Heart left ventricle (tissue), 16 donors: ENCODE results near the gene DUSP5. TPM values are rescaled to one million over a fixed set of nuclear protein-coding genes. Genes with fewer than 3 reads are reported as not detected.
"Not testable (repeated sequence)": the region's sequence is repeated elsewhere in the genome, so short reads cannot be mapped to it uniquely, and the experiment has no call there.

ENCODE experiments used
- ATAC-seq, 4 donors: fragments of 200-7000 bp; cut with Tn5 transposase; one replicate each; pipeline ENCODE4 v1.9.1; 2020 to 2022; ENCODE audit warnings: moderate library complexity in 4 of 4, mild to moderate bottlenecking in 3 of 4, moderate number of reproducible peaks in 1 of 4
- DNase-seq, 5 donors: peaks; one replicate each; pipeline ENCODE4 v3.0.0-alpha.2; 2020
- H3K27ac ChIP-seq, 12 donors: fragments of 200-600 bp; sonication (generic) in 4 of 12; one replicate each; pipeline versions ENCODE4 v1.5.0 to v1.8.0; 2016 to 2022; ENCODE audit warnings: mild to moderate bottlenecking in 2 of 12
- H3K27me3 ChIP-seq, 9 donors: fragments of 200-600 bp; sonication (generic) in 2 of 9; one replicate each; pipeline versions ENCODE4 v1.5.1 to v1.8.0; 2016 to 2022; ENCODE audit warnings: mild to moderate bottlenecking in 3 of 9
- H3K36me3 ChIP-seq, 9 donors: fragments of 200-600 bp; sonication (generic) in 2 of 9; one replicate each; pipeline versions ENCODE4 v1.5.0 to v1.8.0; 2018 to 2022; ENCODE audit warnings: mild to moderate bottlenecking in 2 of 9
- H3K4me1 ChIP-seq, 12 donors: fragments of 200-600 bp; sonication (generic) in 4 of 12; one replicate each; pipeline versions ENCODE4 v1.5.0 to v1.8.0; 2016 to 2022; ENCODE audit warnings: mild to moderate bottlenecking in 3 of 12
- H3K4me3 ChIP-seq, 12 donors: fragments of 200-600 bp; sonication (generic) in 4 of 12; one replicate each; pipeline versions ENCODE4 v1.5.0 to v1.8.0; 2017 to 2022; ENCODE audit warnings: mild to moderate bottlenecking in 9 of 12, moderate library complexity in 4 of 12
- H3K9me3 ChIP-seq, 12 donors: fragments of 200-600 bp; sonication (generic) in 4 of 12; one replicate each; pipeline versions ENCODE4 v1.5.0 to v1.8.0; 2016 to 2022; ENCODE audit warnings: mild to moderate bottlenecking in 1 of 12
- CTCF ChIP-seq, 12 donors: fragments of 200-600 bp; sonication (generic) in 4 of 12; IDR thresholded peaks; one replicate each; pipeline versions ENCODE4 v1.5.0 to v1.8.0; 2018 to 2022; ENCODE audit warnings: antibody characterized with exemption in 12 of 12, mild to moderate bottlenecking in 5 of 12
- POLR2A ChIP-seq, 2 donors: fragments of 450-650 bp; IDR thresholded peaks; one replicate each; pipeline ENCODE4 v1.6.1; 2017; ENCODE audit warnings: antibody characterized with exemption in 2 of 2, mild to moderate bottlenecking in 2 of 2, moderate library complexity in 2 of 2
- WGBS, 4 donors: extraction: QIAGEN DNeasy Blood & Tissue Kit in 2 of 4; methylation state at CpG; one replicate each; pipeline versions ENCODE4 v1.1.5 to v1.1.7; 2013 to 2018; 5-methylcytosine and 5-hydroxymethylcytosine counted together
- intact Hi-C, 10 donors: fragments of 100-400 bp; cut with DNase I; formaldehyde crosslinking; loops; one replicate each; pipeline versions ENCODE4 v1.11.1 to v1.14.2; 2022
- polyA plus RNA-seq, 2 donors: library from polyadenylated mRNA; stranded (reverse); fragments of 200-250 nt; gene quantifications; one replicate each; pipeline ENCODE4 v1.2.3, GENCODE V29; 2013
- total RNA-seq, 9 donors: library from RNA; depleted of rRNA in 2 of 9; stranded (reverse); fragments of >200 nt in 2 of 9; fragmentation: NEBNext Ultra II Directional in 3 of 9; extraction: Animal tissue kit (Norgen Biotek cat#: 25700) in 3 of 9; gene quantifications; one replicate each; pipeline versions ENCODE4 v1.1.0 to v1.2.4, GENCODE V29; 2016 to 2023
- donor health status: ischemic (EF 13 %, LVEDD 7.1; RV severe dilation, severe dysfunction).
- donor health status: healthy with polysubstance abuse.
- donor health status: DM: no; HTN: yes; CAD: no.
- donor health status: DM: no; HTN: no; CAD: no.
- donor health status: ischemic (EF 25% LVEDD 6.9; RV normal size, moderate dysfunction).
- donor health status: ischemic (EF 25% LVEDD 5.7; RV mildly dilated, moderate dysfunction).
- donor health status: healthy.
- donor health status: DM: yes; HTN: yes; CAD: no.
- donor health status: ischemic (EF 35%, LVEDD 5.7; RV mildly dilated, moderate dysfunction).
- donor health status: nonischemic (EF 11% LVEDD 7.7; RV severe dilation, severe dysfunction).
- donor health status: DM: yes; HTN: yes; CAD: no.
- donor health status: PGD.
- donor health status: ischemic (EF 29% LVEDD 5.4; RV normal size, mild dysfunction).
- donor health status: nonischemic (EF 23%, LVEDD 6.1; RV moderate dilation, normal function).

DUSP5 gene
- total and polyA plus RNA-seq, 11 donors: 3.5 to 42.7 (median 16.1) TPM

GRCh38 chr10:110529596-110530011 lies 31.9 kb downstream of the DUSP5 start:
- ATAC-seq (no peak), DNase-seq (no peak)
- WGBS, 4 donors: 76 to 92% (median 85%) methylated on average over 6 of the region's 6 CpGs
- H3K4me3 ChIP-seq: peak overlapping the region in 1 of 12 donors; percentile 35
- H3K9me3 ChIP-seq: no peaks in the 10 kb centered on the region
- H3K27ac ChIP-seq: no peak overlapping the region
- no peaks in the 10 kb centered on the region for H3K36me3 ChIP-seq
- H3K4me1 ChIP-seq: peaks cover 0 to 46% (median 6%) of the 10 kb centered on the region in 12 donors
- intact Hi-C loops: loop anchor here in 3 of 10 donors (5.0 to 10.0 kb wide), 3 partner anchors 172 to 395 kb away; no protein-coding TSS in a partner anchor
- no peak for TF ChIP-seq POLR2A (IDR thresholded peaks at IDR 0.05)
- no peak for TF ChIP-seq CTCF (IDR thresholded peaks at IDR 0.05)
- H3K27me3 ChIP-seq: peaks cover 0 to 4% (median 0%) of the 10 kb centered on the region in 9 donors

- H3K27me3 ChIP-seq: peaks cover 0 to 4% (median 0%) of the 10 kb centered on the region in 9 donors
- WGBS, 4 donors: 12 to 16% (median 13%) methylated on average over 24 to 35 of the region's 35 CpGs
- intact Hi-C loops: loop anchor here in 3 of 10 donors (5.0 to 10.0 kb wide), 3 partner anchors 173 to 395 kb away; no protein-coding TSS in a partner anchor
- no peak for TF ChIP-seq CTCF (IDR thresholded peaks at IDR 0.05)
- H3K9me3 ChIP-seq: no peaks in the 10 kb centered on the region
- peak overlapping the region in 10 of 12 donors; percentile 3 to 49 (median 32) for H3K4me3 ChIP-seq
- ATAC-seq (peak; percentile 58 to 89 (median 88)), DNase-seq (peak; percentile 44 to 74 (median 63))
- H3K36me3 ChIP-seq: no peaks in the 10 kb centered on the region
- no peak overlapping the region for H3K27ac ChIP-seq
- H3K4me1 ChIP-seq: peaks cover 0 to 44% (median 5%) of the 10 kb centered on the region in 12 donors
Observed at GRCh38 chr10:110530131-110530831, 32.6 kb downstream of the DUSP5 start.

GRCh38 chr10:110531687-110532086 lies 34.0 kb downstream of the DUSP5 start:
- no peaks in the 10 kb centered on the region for H3K9me3 ChIP-seq
- TF ChIP-seq CTCF (IDR thresholded peaks at IDR 0.05) (no peak), POLR2A (IDR thresholded peaks at IDR 0.05) (no peak)
- H3K27me3 ChIP-seq: peaks cover 0 to 4% (median 0%) of the 10 kb centered on the region in 9 donors
- 89 to 97% (median 95%) methylated on average over 2 of the region's 2 CpGs for WGBS, 4 donors
- ATAC-seq (no peak), DNase-seq (no peak)
- H3K27ac ChIP-seq: no peak overlapping the region
- H3K36me3 ChIP-seq: no peaks in the 10 kb centered on the region
- H3K4me1 ChIP-seq: peaks cover 0 to 53% (median 5%) of the 10 kb centered on the region in 12 donors
- intact Hi-C loops: loop anchor here in 3 of 10 donors (5.0 to 10.0 kb wide), 3 partner anchors 174 to 397 kb away; no protein-coding TSS in a partner anchor
- no peak overlapping the region for H3K4me3 ChIP-seq

- peaks cover 0 to 53% (median 5%) of the 10 kb centered on the region in 12 donors for H3K4me1 ChIP-seq
- intact Hi-C loops: loop anchor here in 3 of 10 donors (5.0 to 10.0 kb wide), 3 partner anchors 175 to 398 kb away; no protein-coding TSS in a partner anchor
- not testable (repeated sequence) for H3K9me3 ChIP-seq, DNase-seq, H3K27ac ChIP-seq, H3K27me3 ChIP-seq, ATAC-seq, H3K4me3 ChIP-seq, H3K36me3 ChIP-seq
- 87 to 91% (median 89%) methylated on average over 4 of the region's 4 CpGs for WGBS, 4 donors
Observed at GRCh38 chr10:110532628-110533027, 34.9 kb downstream of the DUSP5 start.
